NCI-H345 treated with DMSO at 0.1 percent for 48 hours (cell line): ENCODE results near the gene CST8.
"Not testable (repeated sequence)": the region's sequence is repeated elsewhere in the genome, so short reads cannot be mapped to it uniquely, and the experiment has no call there.

Experiments
- DNase-seq: peaks from one replicate; lab custom pipeline; 2025; ENCODE audit not compliant: unreplicated experiment; lab: John Stamatoyannopoulos, UW

Gene CST8

GRCh38 chr20:23490817-23491216 lies at the start of gene CST8:
Gene CST8 (plus strand): TSS chr20:23491117. CDS start chr20:23491668, 551 bp downstream.
- DNase-seq = no peak

- peak; percentile 64 for DNase-seq
These were observed 49.0 kb upstream of the CST8 start for GRCh38 chr20:23441850-23442313.

GRCh38 chr20:23442436-23442835 lies 48.5 kb upstream of the CST8 start:
- DNase-seq = no peak

GRCh38 chr20:23444859-23445258 lies 46.1 kb upstream of the CST8 start:
- DNase-seq = no peak

GRCh38 chr20:23445596-23446217 lies 45.2 kb upstream of the CST8 start:
- DNase-seq = no peak

- no peak for DNase-seq
These were observed 44.4 kb upstream of the CST8 start for GRCh38 chr20:23446505-23446904.

- DNase-seq = no peak
These were observed 42.8 kb upstream of the CST8 start for GRCh38 chr20:23448167-23448566.

- DNase-seq = no peak
These were observed 41.5 kb upstream of the CST8 start for GRCh38 chr20:23449421-23449820.

GRCh38 chr20:23450877-23451276 lies 40.0 kb upstream of the CST8 start:
- no peak for DNase-seq

- no peak for DNase-seq
These were observed 38.9 kb upstream of the CST8 start for GRCh38 chr20:23451956-23452487.

- DNase-seq = no peak
These were observed 38.1 kb upstream of the CST8 start, which contains the start of gene CST11 for GRCh38 chr20:23452776-23453175. Gene CST11 (minus strand): TSS chr20:23452876. CDS start chr20:23452811, 65 bp downstream.

GRCh38 chr20:23453549-23454543 lies 37.1 kb upstream of the CST8 start:
- DNase-seq = no peak

GRCh38 chr20:23454816-23455215 lies 36.1 kb upstream of the CST8 start:
- DNase-seq = no peak

GRCh38 chr20:23455639-23456038 lies 35.3 kb upstream of the CST8 start:
- DNase-seq = no peak

- DNase-seq = no peak
These were observed 34.5 kb upstream of the CST8 start for GRCh38 chr20:23456409-23456808.

- no peak for DNase-seq
These were observed 34.0 kb upstream of the CST8 start for GRCh38 chr20:23456873-23457272.

GRCh38 chr20:23459461-23460150 lies 31.3 kb upstream of the CST8 start:
- DNase-seq = no peak

GRCh38 chr20:23461180-23461579 lies 29.7 kb upstream of the CST8 start:
- DNase-seq = no peak

GRCh38 chr20:23466961-23467360 lies 24.0 kb upstream of the CST8 start:
- not testable (repeated sequence) for DNase-seq

- DNase-seq = not testable (repeated sequence)
These were observed 18.6 kb upstream of the CST8 start for GRCh38 chr20:23472306-23472705.

GRCh38 chr20:23473293-23473692 lies 17.6 kb upstream of the CST8 start:
- not testable (repeated sequence) for DNase-seq
